T-cell (primary cell): Measurements from ENCODE around the gene SLC16A7. TPM values are rescaled to one million over a fixed set of nuclear protein-coding genes. Genes with fewer than 3 reads are reported as not detected.

Source experiments
- ATAC-seq, 4 experiments: fragments of 200-7000 bp in 3 of 4; fragments of 150-1000 bp in 1 of 4; cut with Tn5 transposase; replicated peaks in 1 of 4; 1 replicate in 3 of 4; 2 replicates in 1 of 4; pipeline ENCODE4 v1.10.0; 2021; ENCODE audit warnings: moderate library complexity in 3 of 4, mild to moderate bottlenecking in 2 of 4, moderate number of reproducible peaks in 1 of 4
- CTCF ChIA-PET, 2 donors: fragments of 300-600 bp; sonication (Branson Sonifier 250); formaldehyde crosslinking; loops; one replicate each; lab custom pipeline; 2022; ENCODE audit warnings: antibody characterized with exemption in 2 of 2; lab: Charles Lee
- POLR2A ChIA-PET, 2 donors: fragments of 300-600 bp; sonication (Branson Sonifier 250); formaldehyde crosslinking; loops; one replicate each; lab custom pipeline; 2022; ENCODE audit warnings: antibody characterized with exemption in 2 of 2; lab: Charles Lee
- DNase-seq, 35 experiments: peaks; one replicate each; pipeline versions ENCODE4 v3.0.0 to v3.0.0-alpha.2; 2013 to 2023
- H3K27ac ChIP-seq: one replicate; pipeline ENCODE4 v1.5.1; 2013; ENCODE audit warnings: low read length
- H3K27me3 ChIP-seq, 2 experiments: replicated peaks in 1 of 2; 1 replicate in 1 of 2; 2 replicates in 1 of 2; pipeline versions ENCODE4 v1.6.1 to v1.7.0; 2013; ENCODE audit warnings: low read length in 1 of 2, mixed read lengths in 1 of 2; ENCODE audit not compliant: control insufficient read depth in 2 of 2, insufficient read depth in 2 of 2; ENCODE audit errors: extremely low read depth in 1 of 2
- H3K36me3 ChIP-seq, 2 donors: 1 replicate in 1 of 2; 2 replicates in 1 of 2; pipeline versions ENCODE4 v1.6.1 to v1.7.0; 2013; ENCODE audit warnings: low read length in 1 of 2; ENCODE audit not compliant: control insufficient read depth in 2 of 2, insufficient read depth in 1 of 2; ENCODE audit errors: extremely low read depth in 1 of 2
- H3K4me1 ChIP-seq, 2 experiments: 1 replicate in 1 of 2; 2 replicates in 1 of 2; pipeline versions ENCODE4 v1.6.1 to v1.7.0; 2013; ENCODE audit warnings: low read length in 2 of 2, mixed read lengths in 1 of 2; ENCODE audit not compliant: insufficient read depth in 2 of 2, control insufficient read depth in 1 of 2; ENCODE audit errors: extremely low read depth in 1 of 2
- H3K4me3 ChIP-seq, 2 donors: 1 replicate in 1 of 2; 2 replicates in 1 of 2; pipeline versions ENCODE4 v1.5.1 to v1.7.0; 2013; ENCODE audit warnings: mild to moderate bottlenecking in 2 of 2, low read length in 1 of 2, moderate library complexity in 1 of 2; ENCODE audit not compliant: control insufficient read depth in 1 of 2; ENCODE audit errors: extremely low read depth in 1 of 2
- H3K9me3 ChIP-seq: 2 replicates; pipeline ENCODE4 v1.7.0; 2013
- H3K27ac Mint-ChIP-seq, 2 donors: one replicate each; pipeline ENCODE4 v1.8.0; 2020 to 2021; ENCODE audit warnings: mild to moderate bottlenecking in 2 of 2, mixed read lengths in 2 of 2
- H3K27me3 Mint-ChIP-seq, 2 donors: one replicate each; pipeline ENCODE4 v1.8.0; 2021 to 2022; ENCODE audit warnings: mixed read lengths in 2 of 2
- H3K36me3 Mint-ChIP-seq: one replicate; pipeline ENCODE4 v1.8.0; 2021; ENCODE audit warnings: mixed read lengths
- H3K4me1 Mint-ChIP-seq, 3 donors: one replicate each; pipeline ENCODE4 v1.8.0; 2020 to 2022; ENCODE audit warnings: mixed read lengths in 3 of 3, mild to moderate bottlenecking in 1 of 3
- H3K4me3 Mint-ChIP-seq, 3 donors: one replicate each; pipeline ENCODE4 v1.8.0; 2020 to 2022; ENCODE audit warnings: mild to moderate bottlenecking in 3 of 3, mixed read lengths in 3 of 3, moderate library complexity in 3 of 3
- H3K9me3 Mint-ChIP-seq, 3 donors: one replicate each; pipeline ENCODE4 v1.8.0; 2020 to 2022; ENCODE audit warnings: mixed read lengths in 3 of 3
- WGBS: methylation state at CpG from one replicate; pipeline ENCODE4 v1.1.5; 2013; ENCODE audit warnings: missing lambda C conversion rate; ENCODE audit not compliant: insufficient coverage; 5-methylcytosine and 5-hydroxymethylcytosine counted together
- total RNA-seq, 35 experiments: library from RNA in 6 of 35; stranded (reverse) in 6 of 35; fragments of 120-200 nt in 1 of 35; gene quantifications; one replicate each; pipeline versions ENCODE4 v1.2.1 to v1.2.4 and lab custom pipeline; 2013 to 2026

Gene SLC16A7
- total RNA-seq, 5 donors from 2014 or later (not counting 1 experiment from before 2014, with no cell fraction given), result 43.3 to 54.6 (median 49.4) TPM

DNA sequence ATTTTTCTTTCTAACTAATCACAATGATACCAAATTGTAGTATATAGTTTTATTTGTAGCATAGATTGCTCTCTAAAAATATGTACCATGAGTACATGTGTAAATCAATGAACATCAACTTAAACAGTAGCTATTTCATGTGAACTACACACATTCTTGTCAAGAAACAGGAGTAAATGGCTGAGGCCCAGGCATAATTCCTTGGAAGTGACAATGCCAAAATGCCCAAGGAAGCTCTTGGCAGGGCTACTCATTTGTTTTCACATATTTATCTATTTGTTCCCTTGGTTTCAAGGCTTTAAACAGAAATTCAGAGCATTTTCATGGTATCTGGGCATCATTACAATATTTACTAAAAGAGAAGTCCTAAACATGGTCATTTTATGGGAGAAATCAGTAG is 165.7 kb downstream of the SLC16A7 start:
- H3K36me3 Mint-ChIP-seq, result peaks cover 33% of the 10 kb centered on the region

DNA sequence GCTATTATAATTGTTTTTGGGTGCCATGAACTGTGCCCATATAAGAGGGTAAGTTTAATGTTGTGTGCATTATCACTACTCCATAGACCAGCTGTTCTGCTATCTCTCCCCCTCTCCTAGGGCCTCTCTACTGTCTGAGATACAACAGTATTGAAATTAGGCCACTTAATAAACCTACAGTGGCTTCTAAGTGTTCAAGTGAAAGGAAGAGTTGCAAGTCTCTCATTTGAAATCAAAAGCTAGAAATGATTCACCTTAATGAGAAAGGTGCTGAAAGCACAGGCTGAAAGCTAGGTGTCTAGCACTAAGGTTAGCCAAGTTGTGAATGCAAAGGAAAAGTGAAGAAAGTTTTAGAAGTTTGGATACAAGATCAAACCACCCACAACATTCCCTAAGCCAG is 168.0 kb downstream of the SLC16A7 start:
- no peak overlapping the region for H3K27ac ChIP-seq
- no peak for ATAC-seq
- Mint-ChIP-seq H3K36me3 (peaks cover 47% of the 10 kb centered on the region), H3K27me3 (no peaks in the 10 kb centered on the region), H3K4me3 (no peak overlapping the region), H3K4me1 (peaks cover 10 to 15% (median 14%) of the 10 kb centered on the region in 3 donors), H3K27ac (no peak overlapping the region), H3K9me3 (peaks cover 0 to 3% (median 3%) of the 10 kb centered on the region in 3 donors)
- no peak for DNase-seq
- H3K4me1 ChIP-seq, result no peaks in the 10 kb centered on the region
- H3K9me3 ChIP-seq, result no peaks in the 10 kb centered on the region
- ChIA-PET CTCF (no interaction called here), POLR2A (no interaction called here)
- H3K36me3 ChIP-seq, result peaks cover 0 to 2% of the 10 kb centered on the region in 2 donors
- H3K4me3 ChIP-seq, result no peak overlapping the region
- H3K27me3 ChIP-seq, result no peaks in the 10 kb centered on the region

More for the DNA sequence above, 165.7 kb downstream of the SLC16A7 start:
- DNase-seq (no peak), ATAC-seq (no peak)
- peaks cover 0 to 3% (median 3%) of the 10 kb centered on the region in 3 donors for H3K9me3 Mint-ChIP-seq
- no peaks in the 10 kb centered on the region for H3K4me1 ChIP-seq
- no peaks in the 10 kb centered on the region for H3K27me3 ChIP-seq
- H3K27me3 Mint-ChIP-seq, result no peaks in the 10 kb centered on the region
- no peak overlapping the region for H3K27ac Mint-ChIP-seq
- CTCF ChIA-PET, result no interaction called here
- H3K9me3 ChIP-seq, result no peaks in the 10 kb centered on the region
- POLR2A ChIA-PET, result no interaction called here
- H3K27ac ChIP-seq, result no peak overlapping the region
- H3K36me3 ChIP-seq, result no peaks in the 10 kb centered on the region
- no peak overlapping the region for H3K4me3 Mint-ChIP-seq
- no peak overlapping the region for H3K4me3 ChIP-seq
- H3K4me1 Mint-ChIP-seq, result peaks cover 0 to 8% (median 5%) of the 10 kb centered on the region in 3 donors

- ChIA-PET CTCF (no interaction called here), POLR2A (no interaction called here)
- no CpG with 5 or more reads among the region's 3 CpGs for WGBS
- Mint-ChIP-seq H3K27me3 (no peaks in the 10 kb centered on the region), H3K27ac (peak overlapping the region in 1 of 2 donors; percentile 13), H3K4me3 (no peak overlapping the region), H3K36me3 (peaks cover 46% of the 10 kb centered on the region), H3K4me1 (peaks cover 10 to 16% (median 12%) of the 10 kb centered on the region in 3 donors), H3K9me3 (peaks cover 0 to 3% (median 3%) of the 10 kb centered on the region in 3 donors)
- Histone ChIP-seq H3K4me1 (no peaks in the 10 kb centered on the region), H3K36me3 (peaks cover 0 to 4% of the 10 kb centered on the region in 2 donors), H3K9me3 (no peaks in the 10 kb centered on the region), H3K4me3 (no peak overlapping the region), H3K27ac (no peak overlapping the region), H3K27me3 (no peaks in the 10 kb centered on the region)
- ATAC-seq (no peak), DNase-seq (no peak)
Observed at GRCh38 chr12:59768031-59768430, 172.2 kb downstream of the SLC16A7 start.

GRCh38 chr12:59780605-59781135 is 184.8 kb downstream of the SLC16A7 start:
- H3K36me3 ChIP-seq, result peaks cover 0 to 9% of the 10 kb centered on the region in 2 donors
- Mint-ChIP-seq H3K27me3 (no peaks in the 10 kb centered on the region), H3K36me3 (peaks cover 37% of the 10 kb centered on the region), H3K4me3 (no peak overlapping the region), H3K9me3 (peaks cover 0 to 9% (median 0%) of the 10 kb centered on the region in 3 donors), H3K4me1 (no peaks in the 10 kb centered on the region), H3K27ac (no peak overlapping the region)
- CTCF ChIA-PET, result no interaction called here
- peak in 1 of 35 experiments; percentile 13 for DNase-seq
- ATAC-seq, result no peak
- H3K9me3 ChIP-seq, result no peaks in the 10 kb centered on the region
- POLR2A ChIA-PET, result no interaction called here
- no peaks in the 10 kb centered on the region for H3K27me3 ChIP-seq
- no peak overlapping the region for H3K27ac ChIP-seq
- WGBS, result no CpG with 5 or more reads among the region's 3 CpGs
- no peak overlapping the region for H3K4me3 ChIP-seq
- no peaks in the 10 kb centered on the region for H3K4me1 ChIP-seq

DNA sequence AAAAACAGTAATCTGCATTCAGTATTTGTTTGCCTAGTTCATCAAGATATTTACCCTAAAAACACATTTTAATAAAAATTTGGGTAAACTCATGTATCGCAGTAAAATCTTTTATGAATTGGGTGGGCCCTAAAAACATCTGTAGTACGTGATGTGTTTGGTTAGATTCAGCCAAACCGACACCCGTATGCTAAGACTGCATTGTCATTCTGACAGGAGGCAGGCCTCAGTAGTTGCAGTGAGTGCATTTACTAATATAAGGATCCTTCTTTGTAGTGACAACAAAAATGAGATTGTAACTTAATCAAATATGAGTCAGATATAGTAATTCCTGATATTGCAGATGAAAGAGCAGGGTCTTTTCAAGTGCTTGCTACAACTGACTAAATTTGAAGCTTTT is 191.8 kb downstream of the SLC16A7 start:
- ChIA-PET POLR2A (no interaction called here), CTCF (no interaction called here)
- no peaks in the 10 kb centered on the region for H3K4me1 Mint-ChIP-seq
- Histone ChIP-seq H3K4me1 (no peaks in the 10 kb centered on the region), H3K27me3 (no peaks in the 10 kb centered on the region), H3K36me3 (no peaks in the 10 kb centered on the region), H3K4me3 (no peak overlapping the region), H3K27ac (no peak overlapping the region), H3K9me3 (no peaks in the 10 kb centered on the region)
- peaks cover 0 to 14% (median 2%) of the 10 kb centered on the region in 3 donors for H3K9me3 Mint-ChIP-seq
- peaks cover 32% of the 10 kb centered on the region for H3K36me3 Mint-ChIP-seq
- WGBS, result 100% methylated on average over 4 of the region's 4 CpGs
- DNase-seq (no peak), ATAC-seq (no peak)
- H3K4me3 Mint-ChIP-seq, result no peak overlapping the region
- H3K27ac Mint-ChIP-seq, result no peak overlapping the region
- H3K27me3 Mint-ChIP-seq, result no peaks in the 10 kb centered on the region

DNA sequence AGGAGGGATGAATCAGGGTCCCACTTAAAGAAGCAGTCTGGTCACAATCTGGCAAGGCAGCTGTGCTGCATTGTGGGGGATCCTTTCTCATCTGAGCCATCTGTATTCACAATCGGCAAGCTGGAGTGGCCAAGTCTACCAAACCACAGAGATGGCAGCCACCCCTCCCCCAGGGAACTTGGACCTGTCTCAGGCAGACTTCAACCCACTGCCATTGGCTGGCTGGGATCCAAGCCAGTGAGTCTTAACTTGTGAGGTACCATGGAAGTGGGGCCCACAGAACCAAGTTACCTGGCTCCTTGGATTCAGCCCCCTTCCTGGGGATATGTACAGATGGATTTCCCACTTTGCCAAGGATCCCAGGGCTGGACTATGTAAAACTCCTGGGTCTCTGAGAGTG is 196.8 kb downstream of the SLC16A7 start:
- Histone ChIP-seq H3K27ac (no peak overlapping the region), H3K4me3 (no peak overlapping the region), H3K36me3 (no peaks in the 10 kb centered on the region), H3K27me3 (peaks cover 0 to 4% of the 10 kb centered on the region in 2 experiments), H3K4me1 (no peaks in the 10 kb centered on the region), H3K9me3 (peaks cover 2% of the 10 kb centered on the region)
- H3K4me1 Mint-ChIP-seq, result no peaks in the 10 kb centered on the region
- peaks cover 41% of the 10 kb centered on the region for H3K36me3 Mint-ChIP-seq
- ChIA-PET CTCF (no interaction called here), POLR2A (no interaction called here)
- peaks cover 14 to 48% (median 25%) of the 10 kb centered on the region in 3 donors for H3K9me3 Mint-ChIP-seq
- no peak overlapping the region for H3K4me3 Mint-ChIP-seq
- WGBS, result 100% methylated on average over 1 of the region's 1 CpG
- ATAC-seq (no peak), DNase-seq (no peak)
- H3K27me3 Mint-ChIP-seq, result no peaks in the 10 kb centered on the region
- H3K27ac Mint-ChIP-seq, result no peak overlapping the region

- Histone ChIP-seq H3K4me1 (no peaks in the 10 kb centered on the region), H3K36me3 (no peaks in the 10 kb centered on the region), H3K4me3 (no peak overlapping the region), H3K27ac (no peak overlapping the region), H3K9me3 (peaks cover 4% of the 10 kb centered on the region), H3K27me3 (no peaks in the 10 kb centered on the region)
- ATAC-seq (no peak), DNase-seq (no peak)
- ChIA-PET POLR2A (no interaction called here), CTCF (no interaction called here)
- H3K9me3 Mint-ChIP-seq, result peaks cover 10 to 37% (median 26%) of the 10 kb centered on the region in 3 donors
- H3K4me3 Mint-ChIP-seq, result no peak overlapping the region
- H3K36me3 Mint-ChIP-seq, result no peaks in the 10 kb centered on the region
- H3K27ac Mint-ChIP-seq, result no peak overlapping the region
- no peaks in the 10 kb centered on the region for H3K27me3 Mint-ChIP-seq
- peaks cover 0 to 2% (median 0%) of the 10 kb centered on the region in 3 donors for H3K4me1 Mint-ChIP-seq
- no CpG with 5 or more reads among the region's 1 CpG for WGBS
Observed at GRCh38 chr12:59803735-59804134, 207.9 kb downstream of the SLC16A7 start.
